CD8-positive, alpha-beta memory T cell (primary cell): Measurements from ENCODE around the gene VWC2L. TPM values are rescaled to one million over a fixed set of nuclear protein-coding genes. Genes with fewer than 3 reads are reported as not detected.

Experiments used
- CTCF ChIA-PET: fragments of 350-600 bp; sonication (Branson Sonifier 250); formaldehyde crosslinking; loops from one replicate; lab custom pipeline; 2021; ENCODE audit warnings: antibody characterized with exemption; lab: Charles Lee
- POLR2A ChIA-PET: fragments of 350-600 bp; sonication (Branson Sonifier 250); formaldehyde crosslinking; loops from one replicate; lab custom pipeline; 2021; ENCODE audit warnings: antibody characterized with exemption; lab: Charles Lee
- DNase-seq, 5 donors: peaks; one replicate each; pipeline versions ENCODE4 v3.0.0 to v3.0.0-alpha.2; 2020 to 2022; ENCODE audit warnings: mixed read lengths in 1 of 5
- H3K27ac ChIP-seq: one replicate; pipeline ENCODE4 v1.7.0; 2013; ENCODE audit warnings: low read depth, mild to moderate bottlenecking, low read length, moderate library complexity
- H3K27me3 ChIP-seq: 2 replicates; pipeline ENCODE4 v1.7.0; 2013; ENCODE audit warnings: low read length, mild to moderate bottlenecking; ENCODE audit not compliant: insufficient read depth, poor library complexity, severe bottlenecking
- H3K36me3 ChIP-seq: 2 replicates; pipeline ENCODE4 v1.7.0; 2013; ENCODE audit warnings: mild to moderate bottlenecking, low read length, moderate library complexity; ENCODE audit not compliant: insufficient read depth
- H3K4me1 ChIP-seq: 2 replicates; pipeline ENCODE4 v1.7.0; 2013; ENCODE audit warnings: mild to moderate bottlenecking, low read length, moderate library complexity; ENCODE audit not compliant: insufficient read depth
- H3K4me3 ChIP-seq: 2 replicates; pipeline ENCODE4 v1.7.0; 2013; ENCODE audit warnings: mild to moderate bottlenecking, low read length
- H3K9me3 ChIP-seq: 2 replicates; pipeline ENCODE4 v1.7.0; 2013; ENCODE audit warnings: mild to moderate bottlenecking, low read length
- H3K27ac Mint-ChIP-seq, 8 donors: one replicate each; pipeline ENCODE4 v1.8.0; 2020 to 2021; ENCODE audit warnings: mixed read lengths in 8 of 8, mild to moderate bottlenecking in 6 of 8, inconsistent platforms in 3 of 8, moderate library complexity in 3 of 8
- H3K27me3 Mint-ChIP-seq, 2 donors: one replicate each; pipeline ENCODE4 v1.8.0; 2020 to 2021; ENCODE audit warnings: mixed read lengths in 2 of 2, mild to moderate bottlenecking in 1 of 2, moderate library complexity in 1 of 2
- H3K36me3 Mint-ChIP-seq, 3 donors: one replicate each; pipeline ENCODE4 v1.8.0; 2020 to 2021; ENCODE audit warnings: mixed read lengths in 3 of 3, inconsistent platforms in 1 of 3, mild to moderate bottlenecking in 1 of 3
- H3K4me1 Mint-ChIP-seq, 3 donors: one replicate each; pipeline ENCODE4 v1.8.0; 2020 to 2021; ENCODE audit warnings: mixed read lengths in 3 of 3, inconsistent platforms in 1 of 3, mild to moderate bottlenecking in 1 of 3
- H3K4me3 Mint-ChIP-seq, 7 donors: one replicate each; pipeline ENCODE4 v1.8.0; 2020 to 2021; ENCODE audit warnings: mixed read lengths in 7 of 7, mild to moderate bottlenecking in 6 of 7, moderate library complexity in 4 of 7, inconsistent platforms in 2 of 7
- H3K9me3 Mint-ChIP-seq, 5 donors: one replicate each; pipeline ENCODE4 v1.8.0; 2020 to 2022; ENCODE audit warnings: mixed read lengths in 5 of 5, mild to moderate bottlenecking in 3 of 5, moderate library complexity in 2 of 5, inconsistent platforms in 1 of 5
- polyA plus RNA-seq: library from polyadenylated mRNA; unstranded; fragments of 300-500 nt; fragmentation: Illumina TruSeq; gene quantifications from one replicate; pipeline ENCODE4 v1.2.3, GENCODE V29; 2021
- total RNA-seq, 2 experiments: library from RNA; stranded (reverse); gene quantifications; one replicate each; pipeline ENCODE4 v1.2.3, GENCODE V29; 2021

The VWC2L gene
- total and polyA plus RNA-seq, 3 experiments from 2014 or later = not detected

- CTCF ChIA-PET = no interaction called here
- Histone ChIP-seq H3K36me3 (no peaks in the 10 kb centered on the region), H3K4me1 (no peaks in the 10 kb centered on the region), H3K27ac (no peak overlapping the region), H3K9me3 (no peaks in the 10 kb centered on the region), H3K27me3 (no peaks in the 10 kb centered on the region), H3K4me3 (no peak overlapping the region)
- no peak for DNase-seq
- no peak overlapping the region for H3K4me3 Mint-ChIP-seq
- H3K27me3 Mint-ChIP-seq = peaks cover 0 to 4% of the 10 kb centered on the region in 2 donors
- no peak overlapping the region for H3K27ac Mint-ChIP-seq
- H3K36me3 Mint-ChIP-seq = peaks cover 0 to 1% (median 0%) of the 10 kb centered on the region in 3 donors
- no peaks in the 10 kb centered on the region for H3K4me1 Mint-ChIP-seq
- POLR2A ChIA-PET = no interaction called here
- H3K9me3 Mint-ChIP-seq = peaks cover 0 to 2% (median 0%) of the 10 kb centered on the region in 5 donors
Measured at GRCh38 chr2:214492152-214492551, 81.3 kb downstream of the VWC2L start.

DNA sequence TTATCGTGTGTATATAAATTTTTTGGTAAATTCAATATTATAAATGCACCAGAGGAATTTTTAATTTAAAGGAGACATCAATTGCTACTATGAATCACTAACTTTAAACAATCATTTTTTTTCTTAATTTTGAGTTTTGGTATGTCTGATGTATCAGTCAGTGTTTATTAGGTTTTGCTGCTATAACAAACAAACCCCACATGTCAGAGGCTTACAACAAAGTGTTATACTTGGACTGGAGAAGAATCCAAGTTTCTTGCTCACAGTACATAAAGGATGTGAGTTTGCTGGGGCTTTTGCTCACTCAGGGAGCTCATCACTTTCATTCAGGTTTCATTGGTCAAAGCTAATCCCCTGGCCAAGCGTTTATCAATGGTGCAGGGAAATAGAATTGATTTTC, 81.8 kb downstream of the VWC2L start:
- H3K27me3 Mint-ChIP-seq = peaks cover 0 to 4% of the 10 kb centered on the region in 2 donors
- POLR2A ChIA-PET = no interaction called here
- H3K4me1 Mint-ChIP-seq = no peaks in the 10 kb centered on the region

GRCh38 chr2:214497489-214497888, 86.6 kb downstream of the VWC2L start:
- Mint-ChIP-seq H3K4me3 (no peak overlapping the region), H3K9me3 (peaks cover 0 to 2% (median 0%) of the 10 kb centered on the region in 5 donors), H3K27me3 (no peaks in the 10 kb centered on the region), H3K36me3 (peaks cover 0 to 1% (median 0%) of the 10 kb centered on the region in 3 donors), H3K4me1 (no peaks in the 10 kb centered on the region), H3K27ac (no peak overlapping the region)
- DNase-seq = no peak
- Histone ChIP-seq H3K27ac (no peak overlapping the region), H3K9me3 (no peaks in the 10 kb centered on the region), H3K4me1 (no peaks in the 10 kb centered on the region), H3K27me3 (no peaks in the 10 kb centered on the region), H3K36me3 (no peaks in the 10 kb centered on the region), H3K4me3 (no peak overlapping the region)
- ChIA-PET CTCF (no interaction called here), POLR2A (no interaction called here)

More for the DNA sequence above, 81.8 kb downstream of the VWC2L start:
- Histone ChIP-seq H3K27ac (no peak overlapping the region), H3K4me3 (no peak overlapping the region), H3K27me3 (no peaks in the 10 kb centered on the region), H3K4me1 (no peaks in the 10 kb centered on the region), H3K36me3 (no peaks in the 10 kb centered on the region), H3K9me3 (no peaks in the 10 kb centered on the region)
- Mint-ChIP-seq H3K4me3 (no peak overlapping the region), H3K36me3 (peaks cover 0 to 1% (median 0%) of the 10 kb centered on the region in 3 donors), H3K9me3 (peaks cover 0 to 2% (median 0%) of the 10 kb centered on the region in 5 donors), H3K27ac (no peak overlapping the region)
- DNase-seq = no peak
- CTCF ChIA-PET = no interaction called here

DNA sequence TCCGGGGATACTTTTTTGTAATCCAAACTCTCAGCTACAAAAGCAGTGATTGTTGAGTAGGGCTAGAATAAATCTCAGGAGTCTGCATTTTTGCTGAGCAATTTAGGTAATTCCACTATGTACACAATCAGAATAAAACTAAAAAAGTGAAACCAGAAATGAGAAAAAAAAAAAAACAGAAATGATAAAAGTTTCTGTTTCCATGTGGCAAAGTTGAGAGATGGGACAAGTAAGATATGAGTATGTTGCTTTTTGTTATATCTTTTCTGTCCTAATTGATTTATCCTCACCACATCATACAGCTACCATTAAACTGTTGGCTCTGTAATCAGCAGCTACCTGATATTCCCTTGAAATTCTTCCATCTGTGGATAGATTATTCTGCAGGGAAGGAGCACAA, 92.7 kb downstream of the VWC2L start:
- ChIA-PET POLR2A (no interaction called here), CTCF (no interaction called here)
- no peak for DNase-seq
- H3K4me3 ChIP-seq = no peak overlapping the region
- no peaks in the 10 kb centered on the region for H3K27me3 ChIP-seq
- no peaks in the 10 kb centered on the region for H3K4me1 ChIP-seq
- no peaks in the 10 kb centered on the region for H3K4me1 Mint-ChIP-seq
- H3K27me3 Mint-ChIP-seq = no peaks in the 10 kb centered on the region
- no peak overlapping the region for H3K4me3 Mint-ChIP-seq
- H3K9me3 Mint-ChIP-seq = peaks cover 0 to 3% (median 0%) of the 10 kb centered on the region in 5 donors
- no peaks in the 10 kb centered on the region for H3K36me3 ChIP-seq
- no peak overlapping the region for H3K27ac Mint-ChIP-seq
- no peak overlapping the region for H3K27ac ChIP-seq
- H3K9me3 ChIP-seq = no peaks in the 10 kb centered on the region
- H3K36me3 Mint-ChIP-seq = no peaks in the 10 kb centered on the region

DNA sequence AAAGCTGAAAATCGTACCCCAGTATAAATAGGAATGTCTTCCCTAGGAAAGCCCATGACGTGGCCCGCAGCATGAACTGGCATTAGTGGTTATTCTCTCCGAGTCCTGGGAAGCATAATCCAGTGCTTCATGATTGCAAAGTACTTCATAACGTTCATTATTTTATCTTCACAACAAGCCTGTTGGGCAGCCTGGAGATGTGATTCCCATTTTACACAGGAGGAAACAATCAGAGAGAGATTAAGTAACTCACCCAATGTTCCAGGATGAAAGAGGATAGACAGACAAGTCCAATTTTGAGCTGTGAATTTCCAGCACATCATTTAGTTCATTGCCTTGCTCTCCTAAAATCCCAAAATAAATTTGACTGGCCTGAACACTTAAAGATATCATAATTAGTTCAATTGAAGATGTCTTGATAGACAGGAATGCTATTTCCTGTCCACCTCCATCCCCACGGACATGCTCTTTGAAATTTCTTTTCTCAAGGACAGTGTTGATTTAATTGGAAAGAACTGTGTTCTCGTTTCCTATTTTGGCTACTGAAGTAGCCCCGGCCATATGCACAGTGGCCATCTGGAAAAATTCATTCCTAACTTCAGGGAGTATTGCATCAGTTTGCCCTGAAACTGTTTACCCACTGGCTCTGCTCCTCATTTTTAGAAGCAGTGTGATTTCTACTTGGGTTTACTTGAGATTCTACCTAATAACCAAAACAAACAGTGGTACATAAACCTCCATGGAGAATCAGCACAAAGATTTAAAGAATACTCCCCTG, 93.9 kb downstream of the VWC2L start:
- H3K4me1 Mint-ChIP-seq = no peaks in the 10 kb centered on the region
- H3K9me3 Mint-ChIP-seq = peaks cover 0 to 2% (median 0%) of the 10 kb centered on the region in 5 donors
- ChIA-PET CTCF (no interaction called here), POLR2A (no interaction called here)
- no peak overlapping the region for H3K27ac Mint-ChIP-seq
- H3K4me3 Mint-ChIP-seq = no peak overlapping the region
- H3K27me3 Mint-ChIP-seq = no peaks in the 10 kb centered on the region
- Histone ChIP-seq H3K36me3 (no peaks in the 10 kb centered on the region), H3K27me3 (no peaks in the 10 kb centered on the region), H3K9me3 (no peaks in the 10 kb centered on the region), H3K27ac (no peak overlapping the region), H3K4me3 (no peak overlapping the region), H3K4me1 (no peaks in the 10 kb centered on the region)
- H3K36me3 Mint-ChIP-seq = no peaks in the 10 kb centered on the region
- DNase-seq = no peak

DNA sequence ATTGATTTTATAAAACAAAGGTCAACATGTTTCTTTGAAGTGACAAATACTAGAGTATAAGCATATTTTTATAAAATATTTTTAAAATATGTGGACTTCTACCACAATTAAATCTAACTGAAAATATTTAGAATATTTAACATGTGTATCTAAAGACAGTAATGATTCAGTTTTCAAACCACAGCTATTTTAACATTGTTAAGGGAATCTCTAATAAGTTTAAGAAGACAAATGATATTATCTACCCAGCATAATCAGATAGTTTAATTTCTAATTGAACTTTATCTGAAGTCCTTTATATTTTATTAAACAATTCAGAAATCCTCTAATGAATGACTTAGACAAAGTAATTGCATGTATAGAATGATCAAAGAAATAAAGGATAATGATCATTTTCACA, 96.2 kb downstream of the VWC2L start:
- Mint-ChIP-seq H3K36me3 (no peaks in the 10 kb centered on the region), H3K27me3 (peaks cover 1 to 4% of the 10 kb centered on the region in 2 donors), H3K4me1 (no peaks in the 10 kb centered on the region), H3K27ac (no peak overlapping the region), H3K9me3 (peaks cover 0 to 2% (median 0%) of the 10 kb centered on the region in 5 donors), H3K4me3 (no peak overlapping the region)
- no peaks in the 10 kb centered on the region for H3K9me3 ChIP-seq
- H3K27ac ChIP-seq = no peak overlapping the region
- H3K4me3 ChIP-seq = no peak overlapping the region
- H3K4me1 ChIP-seq = no peaks in the 10 kb centered on the region
- no peaks in the 10 kb centered on the region for H3K36me3 ChIP-seq
- ChIA-PET POLR2A (no interaction called here), CTCF (no interaction called here)
- DNase-seq = no peak
- H3K27me3 ChIP-seq = no peaks in the 10 kb centered on the region

GRCh38 chr2:214514704-214515103, 103.8 kb downstream of the VWC2L start:
- Mint-ChIP-seq H3K36me3 (no peaks in the 10 kb centered on the region), H3K4me1 (no peaks in the 10 kb centered on the region), H3K27me3 (peaks cover 1 to 4% of the 10 kb centered on the region in 2 donors), H3K27ac (no peak overlapping the region), H3K9me3 (peaks cover 0 to 4% (median 0%) of the 10 kb centered on the region in 5 donors), H3K4me3 (no peak overlapping the region)
- H3K27ac ChIP-seq = no peak overlapping the region
- H3K9me3 ChIP-seq = no peaks in the 10 kb centered on the region
- H3K27me3 ChIP-seq = no peaks in the 10 kb centered on the region
- POLR2A ChIA-PET = no interaction called here
- H3K4me1 ChIP-seq = no peaks in the 10 kb centered on the region
- CTCF ChIA-PET = no interaction called here
- no peaks in the 10 kb centered on the region for H3K36me3 ChIP-seq
- no peak overlapping the region for H3K4me3 ChIP-seq
- no peak for DNase-seq

DNA sequence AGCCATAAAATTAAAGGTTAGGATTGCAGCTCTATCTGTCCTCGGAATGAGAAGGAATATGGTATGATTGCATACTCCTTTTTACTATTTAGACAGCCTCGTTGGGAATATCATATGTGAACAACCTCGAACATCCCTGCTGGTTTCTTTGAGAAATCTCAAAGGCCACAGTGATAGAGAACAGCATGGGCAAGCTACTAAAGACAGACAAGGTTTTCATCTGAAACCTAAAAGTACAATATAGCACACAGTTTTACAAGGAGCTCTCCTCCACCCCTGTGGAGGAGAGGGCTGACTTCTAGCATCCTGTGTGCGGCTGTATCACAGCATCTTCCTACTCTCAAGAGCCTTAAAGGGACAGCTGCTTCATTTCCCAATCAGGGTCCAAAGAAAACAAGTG, 104.3 kb downstream of the VWC2L start:
- Mint-ChIP-seq H3K4me3 (no peak overlapping the region), H3K27me3 (peaks cover 1 to 4% of the 10 kb centered on the region in 2 donors), H3K9me3 (peaks cover 0 to 4% (median 0%) of the 10 kb centered on the region in 5 donors), H3K4me1 (no peaks in the 10 kb centered on the region), H3K36me3 (no peaks in the 10 kb centered on the region), H3K27ac (no peak overlapping the region)
- POLR2A ChIA-PET = no interaction called here
- CTCF ChIA-PET = no interaction called here
- DNase-seq = no peak
- Histone ChIP-seq H3K27ac (no peak overlapping the region), H3K9me3 (no peaks in the 10 kb centered on the region), H3K27me3 (no peaks in the 10 kb centered on the region), H3K4me1 (no peaks in the 10 kb centered on the region), H3K36me3 (no peaks in the 10 kb centered on the region), H3K4me3 (no peak overlapping the region)
